Measurements from ENCODE around the gene ZMYM3.

ZMYM3 gene

GRCh38 chrX:71222929-71223328 is 31.0 kb downstream of the ZMYM3 start, which contains the start of gene GJB1:
Gene GJB1 (plus strand): TSS chrX:71223224. CDS start chrX:71223708, 484 bp downstream.
- no peak for DNase-seq (ENCODE audit: low read depth)
- no peak for TF ChIP-seq CTCF (IDR thresholded peaks at IDR 0.05; ENCODE audit: control insufficient read depth, insufficient read depth, low read depth, low read length, missing control alignments)
- H3K4me3 ChIP-seq (ENCODE audit: control insufficient read depth, low read depth, low read length) = no peak within 1 kb of the TSS

GRCh38 chrX:71221145-71221544 is 32.8 kb downstream of the ZMYM3 start:
- no peak overlapping the region for H3K4me3 ChIP-seq (ENCODE audit: control insufficient read depth, low read depth, low read length)
- TF ChIP-seq CTCF (IDR thresholded peaks at IDR 0.05; ENCODE audit: control insufficient read depth, insufficient read depth, low read depth, low read length, missing control alignments) = no peak
- no peak for DNase-seq (ENCODE audit: low read depth)

- TF ChIP-seq CTCF (IDR thresholded peaks at IDR 0.05; ENCODE audit: control insufficient read depth, insufficient read depth, low read depth, low read length, missing control alignments) = no peak
- DNase-seq (ENCODE audit: low read depth) = no peak
- no peak overlapping the region for H3K4me3 ChIP-seq (ENCODE audit: control insufficient read depth, low read depth, low read length)
Observed at GRCh38 chrX:71217298-71217697, 36.6 kb downstream of the ZMYM3 start.

GRCh38 chrX:71216485-71216884 is 37.5 kb downstream of the ZMYM3 start:
- DNase-seq (ENCODE audit: low read depth) = no peak
- no peak for TF ChIP-seq CTCF (IDR thresholded peaks at IDR 0.05; ENCODE audit: control insufficient read depth, insufficient read depth, low read depth, low read length, missing control alignments)

GRCh38 chrX:71215338-71215912 is 38.5 kb downstream of the ZMYM3 start:
- DNase-seq (ENCODE audit: low read depth) = no peak
- H3K4me3 ChIP-seq (ENCODE audit: control insufficient read depth, low read depth, low read length) = no peak overlapping the region
- no peak for TF ChIP-seq CTCF (IDR thresholded peaks at IDR 0.05; ENCODE audit: control insufficient read depth, insufficient read depth, low read depth, low read length, missing control alignments)

More at GRCh38 chrX:71216485-71216884, 37.5 kb downstream of the ZMYM3 start:
- no peak overlapping the region for H3K4me3 ChIP-seq (ENCODE audit: control insufficient read depth, low read depth, low read length)

- no peak for DNase-seq (ENCODE audit: low read depth)
- TF ChIP-seq CTCF (IDR thresholded peaks at IDR 0.05; ENCODE audit: control insufficient read depth, insufficient read depth, low read depth, low read length, missing control alignments) = no peak
Observed at GRCh38 chrX:71214604-71215337, 39.2 kb downstream of the ZMYM3 start.

More at GRCh38 chrX:71214604-71215337, 39.2 kb downstream of the ZMYM3 start:
- H3K4me3 ChIP-seq (ENCODE audit: control insufficient read depth, low read depth, low read length) = no peak overlapping the region

All from AG09309 (cell line).